Endometrium (tissue), 2 donors: ENCODE data around the gene LRRC25.

Experiments
- FAIRE-seq: peaks from 2 replicates; lab custom pipeline; 2012; peaks lifted over from hg19 to GRCh38; lab: Jason Lieb, UNC
- donor health status: control.
- donor health status: control.

LRRC25 gene

DNA sequence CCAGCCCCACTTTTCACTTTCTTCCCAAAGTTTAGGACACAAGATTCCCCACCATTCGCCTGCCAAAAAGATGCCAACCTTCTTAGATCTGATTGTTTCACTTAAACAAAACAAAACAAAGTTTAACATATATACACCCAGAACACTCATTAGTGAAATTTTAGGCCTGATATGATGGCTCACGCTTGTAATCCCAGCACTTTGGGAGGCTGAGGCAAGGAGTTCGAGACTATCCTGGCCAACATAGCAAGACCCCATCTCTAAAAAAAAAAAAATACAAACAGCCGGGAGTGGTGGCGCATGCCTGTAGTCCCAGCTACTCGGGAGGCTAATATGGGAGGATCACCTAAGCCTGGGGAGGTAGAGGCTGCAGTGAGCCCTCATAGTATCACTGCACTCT is 52.1 kb downstream of the LRRC25 start:
- FAIRE-seq: no peak

DNA sequence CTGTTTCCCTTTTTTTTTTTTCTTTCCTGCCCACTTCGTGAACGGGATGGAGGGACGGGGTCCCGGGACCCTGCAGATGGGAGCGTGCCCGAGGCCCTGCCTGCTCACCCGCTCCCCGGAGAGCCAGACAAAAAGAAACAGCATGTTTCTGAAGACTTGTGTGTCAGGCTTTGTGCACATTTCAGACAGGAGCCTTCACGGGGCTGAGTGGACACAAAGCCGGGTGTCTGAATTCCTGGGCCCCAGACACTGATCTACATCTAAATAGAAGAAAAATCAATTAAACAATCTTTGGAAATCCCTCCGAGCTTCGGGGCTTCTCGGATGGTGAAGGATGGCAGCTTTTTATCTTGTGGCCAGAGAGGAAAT is 52.9 kb downstream of the LRRC25 start:
- FAIRE-seq: no peak

DNA sequence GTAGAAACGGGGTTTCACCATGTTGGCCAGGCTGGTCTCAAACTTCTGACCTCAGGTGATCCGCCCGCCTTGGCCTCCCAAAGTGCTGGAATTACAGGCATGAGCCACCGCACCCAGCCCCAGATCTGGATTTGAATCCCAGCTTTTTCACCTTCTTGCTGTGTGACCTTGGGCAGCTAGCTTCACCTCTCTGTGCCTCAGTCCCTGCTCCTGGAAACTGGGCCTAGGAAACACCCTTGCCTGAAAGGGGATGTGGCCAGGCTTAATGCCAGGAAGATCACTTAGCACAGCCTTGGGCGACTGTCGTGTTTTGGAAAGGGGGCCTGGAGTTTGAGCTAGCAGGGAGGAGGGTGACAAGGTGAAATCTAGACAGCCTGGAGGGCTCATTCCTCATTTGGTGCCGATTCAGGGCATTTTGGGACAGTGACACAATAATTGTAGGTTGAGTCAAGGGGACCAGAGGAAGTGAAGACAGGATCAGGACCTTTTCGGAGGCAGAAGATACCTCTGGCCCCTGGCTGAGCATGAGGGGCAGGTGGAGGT is 55.3 kb downstream of the LRRC25 start:
- no peak for FAIRE-seq
